Neural cell (in vitro differentiated cells): ENCODE results near the gene SCNN1A. TPM values are rescaled to one million over a fixed set of nuclear protein-coding genes. Genes with fewer than 3 reads are reported as not detected.

Source experiments
- H2AFZ ChIP-seq: fragments of 200-600, 300-800 bp; sonication (generic), shearing (Covaris generic); 2 replicates; pipeline ENCODE4 v1.6.0; 2014; ENCODE audit warnings: low read depth, mild to moderate bottlenecking, antibody characterized with exemption, low read length, moderate library complexity
- H3F3A ChIP-seq: fragments of 200-600 bp; shearing (Covaris generic); 2 replicates; pipeline ENCODE4 v1.6.1; 2016; ENCODE audit warnings: mild to moderate bottlenecking, moderate library complexity, mixed read lengths, antibody characterized with exemption, low read length; ENCODE audit not compliant: insufficient read depth, poor library complexity, severe bottlenecking
- H3K27ac ChIP-seq: fragments of 200-600, 300-800 bp; sonication (generic), shearing (Covaris generic); 2 replicates; pipeline ENCODE4 v1.5.1; 2014; ENCODE audit warnings: mild to moderate bottlenecking, low read length, moderate library complexity
- H3K27me3 ChIP-seq: fragments of 300-800, 200-600 bp; sonication (generic), shearing (Covaris generic); 2 replicates; pipeline ENCODE4 v1.6.0; 2014; ENCODE audit warnings: mild to moderate bottlenecking, low read depth, low read length, moderate library complexity; ENCODE audit not compliant: insufficient read depth
- H3K36me3 ChIP-seq: fragments of 300-800, 200-600 bp; sonication (generic), shearing (Covaris generic); 2 replicates; pipeline ENCODE4 v1.5.1; 2014; ENCODE audit warnings: mild to moderate bottlenecking, antibody characterized with exemption, low read length, moderate library complexity; ENCODE audit not compliant: insufficient read depth
- H3K4me2 ChIP-seq: fragments of 300-800, 200-600 bp; sonication (generic), shearing (Covaris generic); 2 replicates; pipeline ENCODE4 v1.6.0; 2014; ENCODE audit warnings: mild to moderate bottlenecking, low read length
- H3K4me3 ChIP-seq: fragments of 300-800, 200-600 bp; sonication (generic), shearing (Covaris generic); 2 replicates; pipeline ENCODE4 v1.5.1; 2014; ENCODE audit warnings: mild to moderate bottlenecking, low read length, moderate library complexity
- H3K79me2 ChIP-seq: fragments of 200-600 bp; shearing (Covaris generic); replicated peaks from 2 replicates; pipeline ENCODE4 v1.6.0; 2014; ENCODE audit warnings: mild to moderate bottlenecking, low read length, moderate library complexity; ENCODE audit not compliant: insufficient read depth
- H3K9ac ChIP-seq: fragments of 300-800, 200-600 bp; sonication (generic), shearing (Covaris generic); 2 replicates; pipeline ENCODE4 v1.6.1; 2016; ENCODE audit warnings: mild to moderate bottlenecking, low read length, mixed read lengths
- H3K9me2 ChIP-seq: fragments of 200-600 bp; shearing (Covaris generic); 2 replicates; pipeline ENCODE4 v1.6.1; 2016; ENCODE audit warnings: mild to moderate bottlenecking, low read length, mixed read lengths; ENCODE audit not compliant: insufficient read depth
- H3K9me3 ChIP-seq: fragments of 200-600, 300-800 bp; sonication (generic), shearing (Covaris generic); 2 replicates; pipeline ENCODE4 v1.6.1; 2016; ENCODE audit warnings: mild to moderate bottlenecking, mixed run types, low read length, moderate library complexity, mixed read lengths
- H4K20me1 ChIP-seq: fragments of 200-600 bp; shearing (Covaris generic); 2 replicates; pipeline ENCODE4 v1.6.1; 2016; ENCODE audit warnings: mild to moderate bottlenecking, mixed run types; ENCODE audit not compliant: insufficient read depth
- EP300 ChIP-seq: fragments of 450-650 bp; conservative IDR thresholded peaks from 2 replicates; pipeline ENCODE4 v1.6.1; 2014; ENCODE audit warnings: antibody characterized with exemption, mild to moderate bottlenecking, moderate library complexity; ENCODE audit not compliant: poor library complexity, severe bottlenecking
- EZH2 ChIP-seq: fragments of 200-600, 300-800 bp; shearing (Covaris generic), sonication (generic); IDR thresholded peaks from 2 replicates; pipeline ENCODE4 v1.6.1; 2014; ENCODE audit warnings: antibody characterized with exemption, low read length, borderline replicate concordance, mild to moderate bottlenecking; ENCODE audit not compliant: insufficient read depth, poor library complexity, severe bottlenecking
- MXI1 ChIP-seq: fragments of 450-650 bp; conservative IDR thresholded peaks from 2 replicates; pipeline ENCODE4 v1.6.1; 2014; ENCODE audit warnings: antibody characterized with exemption, mild to moderate bottlenecking; ENCODE audit not compliant: poor library complexity, severe bottlenecking
- POLR2AphosphoS5 ChIP-seq: IDR thresholded peaks from 2 replicates; pipeline ENCODE4 v1.6.1; 2012
- RAD21 ChIP-seq: fragments of 450-650 bp; conservative IDR thresholded peaks from 2 replicates; pipeline ENCODE4 v1.6.1; 2014; ENCODE audit warnings: antibody characterized with exemption, mild to moderate bottlenecking, moderate library complexity
- SMC3 ChIP-seq: fragments of 450-650 bp; conservative IDR thresholded peaks from 2 replicates; pipeline ENCODE4 v1.6.1; 2014; ENCODE audit warnings: antibody characterized with exemption, mild to moderate bottlenecking, moderate library complexity; ENCODE audit not compliant: poor library complexity
- TAF1 ChIP-seq: IDR thresholded peaks from 2 replicates; pipeline ENCODE4 v1.6.1; 2012; ENCODE audit warnings: low read depth
- polyA plus RNA-seq: library from polyadenylated mRNA; depleted of rRNA; stranded (reverse); fragments of >200 nt; gene quantifications from 2 replicates; pipeline ENCODE4 v1.2.3, GENCODE V29; 2014
- TF ChIP-seq, protein P1 (sequence below): IDR thresholded peaks from 2 replicates; pipeline ENCODE4 v1.6.1; 2012; ENCODE audit warnings: borderline replicate concordance
- TF ChIP-seq, protein P2 (sequence below): fragments of 450-650 bp; IDR thresholded peaks from 2 replicates; pipeline ENCODE4 v1.5.1; 2014; ENCODE audit warnings: antibody characterized with exemption, mild to moderate bottlenecking, moderate library complexity; ENCODE audit not compliant: poor library complexity, severe bottlenecking

SCNN1A gene
- polyA plus RNA-seq, 1 donor from 2014 or later, result not detected

DNA sequence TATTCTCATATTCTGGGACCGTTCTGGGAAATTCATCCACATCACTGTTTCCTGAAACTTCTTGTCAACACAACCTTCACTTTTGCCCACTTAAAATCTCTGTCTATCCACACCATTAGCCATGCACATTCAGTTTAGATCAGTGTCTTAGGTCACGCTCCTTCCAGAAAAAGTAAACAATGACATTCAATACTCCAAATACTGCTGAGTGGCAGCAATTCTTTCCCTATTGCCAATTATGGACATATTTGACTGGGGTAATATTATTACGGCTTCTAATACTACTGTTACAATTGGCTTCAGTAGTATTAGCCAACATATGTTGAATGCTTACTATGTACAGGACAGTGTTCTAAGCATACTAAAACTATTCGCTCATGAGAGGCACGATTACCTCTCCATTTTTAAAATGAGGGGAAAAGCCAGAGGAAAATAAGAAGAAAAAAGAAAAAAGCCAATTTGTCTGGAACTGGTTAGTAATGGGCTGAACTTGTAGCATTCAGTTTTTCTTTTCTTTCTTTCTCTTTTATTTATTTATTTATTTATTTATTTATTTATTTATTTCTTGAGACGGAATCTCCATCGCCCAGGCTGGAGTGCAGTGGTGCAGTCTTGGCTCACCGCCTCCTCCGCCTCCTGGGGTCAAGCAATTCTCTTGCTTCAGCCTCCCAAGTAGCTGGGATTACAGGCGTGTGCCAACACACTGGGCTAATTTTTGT lies 32.0 kb upstream of the SCNN1A start:
- Histone ChIP-seq H3F3A (no peaks in the 10 kb centered on the region), H3K79me2 (no peaks in the 10 kb centered on the region), H4K20me1 (no peaks in the 10 kb centered on the region), H3K4me2 (no peak overlapping the region), H3K36me3 (no peaks in the 10 kb centered on the region), H3K9ac (no peak overlapping the region), H3K9me2 (no peaks in the 10 kb centered on the region), H3K27me3 (no peaks in the 10 kb centered on the region), H3K27ac (no peak overlapping the region), H2AFZ (no peak overlapping the region), H3K9me3 (no peaks in the 10 kb centered on the region), H3K4me3 (no peak overlapping the region)
- TF ChIP-seq SMC3 (no peak), POLR2AphosphoS5 (no peak), MXI1 (no peak), TAF1 (no peak), RAD21 (no peak), EP300 (no peak), EZH2 (no peak)
- TF ChIP-seq, protein P1, sequence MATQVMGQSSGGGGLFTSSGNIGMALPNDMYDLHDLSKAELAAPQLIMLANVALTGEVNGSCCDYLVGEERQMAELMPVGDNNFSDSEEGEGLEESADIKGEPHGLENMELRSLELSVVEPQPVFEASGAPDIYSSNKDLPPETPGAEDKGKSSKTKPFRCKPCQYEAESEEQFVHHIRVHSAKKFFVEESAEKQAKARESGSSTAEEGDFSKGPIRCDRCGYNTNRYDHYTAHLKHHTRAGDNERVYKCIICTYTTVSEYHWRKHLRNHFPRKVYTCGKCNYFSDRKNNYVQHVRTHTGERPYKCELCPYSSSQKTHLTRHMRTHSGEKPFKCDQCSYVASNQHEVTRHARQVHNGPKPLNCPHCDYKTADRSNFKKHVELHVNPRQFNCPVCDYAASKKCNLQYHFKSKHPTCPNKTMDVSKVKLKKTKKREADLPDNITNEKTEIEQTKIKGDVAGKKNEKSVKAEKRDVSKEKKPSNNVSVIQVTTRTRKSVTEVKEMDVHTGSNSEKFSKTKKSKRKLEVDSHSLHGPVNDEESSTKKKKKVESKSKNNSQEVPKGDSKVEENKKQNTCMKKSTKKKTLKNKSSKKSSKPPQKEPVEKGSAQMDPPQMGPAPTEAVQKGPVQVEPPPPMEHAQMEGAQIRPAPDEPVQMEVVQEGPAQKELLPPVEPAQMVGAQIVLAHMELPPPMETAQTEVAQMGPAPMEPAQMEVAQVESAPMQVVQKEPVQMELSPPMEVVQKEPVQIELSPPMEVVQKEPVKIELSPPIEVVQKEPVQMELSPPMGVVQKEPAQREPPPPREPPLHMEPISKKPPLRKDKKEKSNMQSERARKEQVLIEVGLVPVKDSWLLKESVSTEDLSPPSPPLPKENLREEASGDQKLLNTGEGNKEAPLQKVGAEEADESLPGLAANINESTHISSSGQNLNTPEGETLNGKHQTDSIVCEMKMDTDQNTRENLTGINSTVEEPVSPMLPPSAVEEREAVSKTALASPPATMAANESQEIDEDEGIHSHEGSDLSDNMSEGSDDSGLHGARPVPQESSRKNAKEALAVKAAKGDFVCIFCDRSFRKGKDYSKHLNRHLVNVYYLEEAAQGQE, result no peak
- TF ChIP-seq, protein P2, sequence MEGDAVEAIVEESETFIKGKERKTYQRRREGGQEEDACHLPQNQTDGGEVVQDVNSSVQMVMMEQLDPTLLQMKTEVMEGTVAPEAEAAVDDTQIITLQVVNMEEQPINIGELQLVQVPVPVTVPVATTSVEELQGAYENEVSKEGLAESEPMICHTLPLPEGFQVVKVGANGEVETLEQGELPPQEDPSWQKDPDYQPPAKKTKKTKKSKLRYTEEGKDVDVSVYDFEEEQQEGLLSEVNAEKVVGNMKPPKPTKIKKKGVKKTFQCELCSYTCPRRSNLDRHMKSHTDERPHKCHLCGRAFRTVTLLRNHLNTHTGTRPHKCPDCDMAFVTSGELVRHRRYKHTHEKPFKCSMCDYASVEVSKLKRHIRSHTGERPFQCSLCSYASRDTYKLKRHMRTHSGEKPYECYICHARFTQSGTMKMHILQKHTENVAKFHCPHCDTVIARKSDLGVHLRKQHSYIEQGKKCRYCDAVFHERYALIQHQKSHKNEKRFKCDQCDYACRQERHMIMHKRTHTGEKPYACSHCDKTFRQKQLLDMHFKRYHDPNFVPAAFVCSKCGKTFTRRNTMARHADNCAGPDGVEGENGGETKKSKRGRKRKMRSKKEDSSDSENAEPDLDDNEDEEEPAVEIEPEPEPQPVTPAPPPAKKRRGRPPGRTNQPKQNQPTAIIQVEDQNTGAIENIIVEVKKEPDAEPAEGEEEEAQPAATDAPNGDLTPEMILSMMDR, result no peak

DNA sequence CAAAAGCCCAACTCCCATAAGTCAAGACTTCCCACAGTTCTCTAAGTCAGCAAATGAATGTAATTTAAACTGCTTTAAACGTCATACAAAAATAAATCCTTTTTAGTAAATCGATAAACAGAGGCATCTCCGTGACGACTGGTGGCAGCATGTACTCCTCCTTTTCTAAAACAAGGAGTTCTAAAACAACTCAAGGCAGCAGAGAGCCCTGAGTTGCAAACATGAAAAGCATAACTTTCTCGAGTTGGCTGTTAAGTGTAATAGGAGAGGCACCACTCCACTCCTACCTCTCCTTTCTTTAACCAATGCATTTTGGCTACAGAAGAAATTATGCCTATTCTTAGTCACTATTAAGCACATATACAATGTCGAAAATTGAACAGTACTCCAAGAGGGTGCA lies 30.6 kb upstream of the SCNN1A start:
- Histone ChIP-seq H3K9me2 (no peaks in the 10 kb centered on the region), H4K20me1 (no peaks in the 10 kb centered on the region), H3K27ac (no peak overlapping the region), H3K4me3 (no peak overlapping the region), H3K4me2 (no peak overlapping the region), H3K9me3 (no peaks in the 10 kb centered on the region), H3K79me2 (no peaks in the 10 kb centered on the region), H2AFZ (no peak overlapping the region), H3K36me3 (no peaks in the 10 kb centered on the region), H3K27me3 (no peaks in the 10 kb centered on the region), H3K9ac (no peak overlapping the region), H3F3A (no peaks in the 10 kb centered on the region)
- no peak for TF ChIP-seq MXI1
- no peak for TF ChIP-seq EZH2
- no peak for TF ChIP-seq SMC3
- TF ChIP-seq, protein P1, result no peak
